ENCODE measurements around the gene NEUROD2. TPM values are rescaled to one million over a fixed set of nuclear protein-coding genes. Genes with fewer than 3 reads are reported as not detected.

Gene NEUROD2
- total and polyA plus RNA-seq, 2 of the 13 experiments (the other 11 are each of a cell fraction or from before 2014, with no cell fraction given) = not detected

- TF ChIP-seq, protein P1, sequence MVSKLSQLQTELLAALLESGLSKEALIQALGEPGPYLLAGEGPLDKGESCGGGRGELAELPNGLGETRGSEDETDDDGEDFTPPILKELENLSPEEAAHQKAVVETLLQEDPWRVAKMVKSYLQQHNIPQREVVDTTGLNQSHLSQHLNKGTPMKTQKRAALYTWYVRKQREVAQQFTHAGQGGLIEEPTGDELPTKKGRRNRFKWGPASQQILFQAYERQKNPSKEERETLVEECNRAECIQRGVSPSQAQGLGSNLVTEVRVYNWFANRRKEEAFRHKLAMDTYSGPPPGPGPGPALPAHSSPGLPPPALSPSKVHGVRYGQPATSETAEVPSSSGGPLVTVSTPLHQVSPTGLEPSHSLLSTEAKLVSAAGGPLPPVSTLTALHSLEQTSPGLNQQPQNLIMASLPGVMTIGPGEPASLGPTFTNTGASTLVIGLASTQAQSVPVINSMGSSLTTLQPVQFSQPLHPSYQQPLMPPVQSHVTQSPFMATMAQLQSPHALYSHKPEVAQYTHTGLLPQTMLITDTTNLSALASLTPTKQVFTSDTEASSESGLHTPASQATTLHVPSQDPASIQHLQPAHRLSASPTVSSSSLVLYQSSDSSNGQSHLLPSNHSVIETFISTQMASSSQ (IDR thresholded peaks at IDR 0.05; ENCODE audit: low read depth) = no peak
- TF ChIP-seq, protein P1 (CRISPR knock-in tag; IDR thresholded peaks at IDR 0.05; ENCODE audit: borderline replicate concordance) = no peak
Measured at GRCh38 chr17:39651923-39652586, 44.3 kb upstream of the NEUROD2 start (continued).

- H3K27ac ChIP-seq (ENCODE audit: extremely low read length, insufficient read depth, low read length) = no peak overlapping the region
- H3K4me3 ChIP-seq (replicated peaks in 1 of 3; ENCODE audit: insufficient read depth in 1 of 3, low read depth in 2 of 3, low read length in 3 of 3) = no peak overlapping the region
- peaks cover 6% of the 10 kb centered on the region for H3K79me2 ChIP-seq (ENCODE audit: insufficient read depth, low read length)
- 92% methylated on average over 11 of the region's 11 CpGs for WGBS (ENCODE audit: low lambda C conversion rate)
- ATAC-seq (no peak), FAIRE-seq (no peak), DNase-seq (ENCODE audit: low spot score) (no peak)
- no peak overlapping the region for H2AFZ ChIP-seq (ENCODE audit: low read length)
- no peak overlapping the region for H3K4me2 ChIP-seq (ENCODE audit: low read depth, low read length)
- no peaks in the 10 kb centered on the region for H3K27me3 ChIP-seq (ENCODE audit: control insufficient read depth in 1 of 2, insufficient read depth in 2 of 2, low read length in 2 of 2)
- H4K20me1 ChIP-seq (ENCODE audit: insufficient read depth, low read length) = peaks cover 4% of the 10 kb centered on the region; the same call in 1 of the 2 replicates
- POLR2A ChIA-PET = interaction anchor here (1.8 kb wide), 1 partner anchor 12 kb away, joined by 8 read pairs; no protein-coding TSS in a partner anchor
- no peaks in the 10 kb centered on the region for H3K9me3 ChIP-seq (ENCODE audit: low read length)
- H3K4me1 ChIP-seq (ENCODE audit: insufficient read depth, low read length) = peaks cover 35% of the 10 kb centered on the region
- H3K9ac ChIP-seq (ENCODE audit: insufficient read depth, low read depth, low read length) = no peak overlapping the region
- in situ Hi-C loops (cut with HindIII; ENCODE audit: extremely low pct_ligation_motif_present, low pct_unique_long_range_greater_than_20kb) = no loop called here
- BruUV-seq (replicated peaks) = no TSS peak
- intact Hi-C loops (cut with micrococcal nuclease; ENCODE audit: unreplicated experiment) = no loop called here
- CTCF ChIA-PET (ENCODE audit: low intra/inter-chr PET ratio, low total read pairs) = no interaction called here
- peaks cover 5 to 7% of the 10 kb centered on the region in 2 experiments; a peak in 3 of 5 replicates for H3K36me3 ChIP-seq (replicated peaks in 1 of 2; ENCODE audit: control insufficient read depth in 1 of 2, insufficient read depth in 2 of 2, low read length in 2 of 2)
- TF ChIP-seq JUNB (CRISPR knock-in tag; IDR thresholded peaks at IDR 0.05; ENCODE audit: borderline replicate concordance) = no peak
- no peak for TF ChIP-seq NAIF1 (CRISPR knock-in tag; IDR thresholded peaks at IDR 0.05; ENCODE audit: borderline replicate concordance)
- TF ChIP-seq, protein P2, sequence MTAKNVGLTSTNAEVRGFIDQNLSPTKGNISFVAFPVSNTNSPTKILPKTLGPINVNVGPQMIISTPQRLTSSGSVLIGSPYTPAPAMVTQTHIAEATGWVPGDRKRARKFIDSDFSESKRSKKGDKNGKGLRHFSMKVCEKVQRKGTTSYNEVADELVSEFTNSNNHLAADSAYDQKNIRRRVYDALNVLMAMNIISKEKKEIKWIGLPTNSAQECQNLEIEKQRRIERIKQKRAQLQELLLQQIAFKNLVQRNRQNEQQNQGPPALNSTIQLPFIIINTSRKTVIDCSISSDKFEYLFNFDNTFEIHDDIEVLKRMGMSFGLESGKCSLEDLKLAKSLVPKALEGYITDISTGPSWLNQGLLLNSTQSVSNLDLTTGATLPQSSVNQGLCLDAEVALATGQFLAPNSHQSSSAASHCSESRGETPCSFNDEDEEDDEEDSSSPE (CRISPR knock-in tag; IDR thresholded peaks at IDR 0.05) = no peak
- no peak for TF ChIP-seq NR2F6 (IDR thresholded peaks at IDR 0.05)
- no peak for TF ChIP-seq NR2F6 (CRISPR knock-in tag; IDR thresholded peaks at IDR 0.05)
- TF ChIP-seq FOSL2 (CRISPR knock-in tag; IDR thresholded peaks at IDR 0.05) = no peak
- TF ChIP-seq ZBTB49 (CRISPR knock-in tag; IDR thresholded peaks at IDR 0.05; ENCODE audit: borderline replicate concordance) = no peak
- TF ChIP-seq, protein P3, sequence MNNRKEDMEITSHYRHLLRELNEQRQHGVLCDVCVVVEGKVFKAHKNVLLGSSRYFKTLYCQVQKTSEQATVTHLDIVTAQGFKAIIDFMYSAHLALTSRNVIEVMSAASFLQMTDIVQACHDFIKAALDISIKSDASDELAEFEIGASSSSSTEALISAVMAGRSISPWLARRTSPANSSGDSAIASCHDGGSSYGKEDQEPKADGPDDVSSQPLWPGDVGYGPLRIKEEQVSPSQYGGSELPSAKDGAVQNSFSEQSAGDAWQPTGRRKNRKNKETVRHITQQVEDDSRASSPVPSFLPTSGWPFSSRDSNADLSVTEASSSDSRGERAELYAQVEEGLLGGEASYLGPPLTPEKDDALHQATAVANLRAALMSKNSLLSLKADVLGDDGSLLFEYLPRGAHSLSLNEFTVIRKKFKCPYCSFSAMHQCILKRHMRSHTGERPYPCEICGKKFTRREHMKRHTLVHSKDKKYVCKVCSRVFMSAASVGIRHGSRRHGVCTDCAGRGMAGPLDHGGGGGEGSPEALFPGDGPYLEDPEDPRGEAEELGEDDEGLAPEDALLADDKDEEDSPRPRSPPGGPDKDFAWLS (CRISPR knock-in tag; IDR thresholded peaks at IDR 0.05; ENCODE audit: borderline replicate concordance) = no peak
- no peak for TF ChIP-seq SRSF9 (IDR thresholded peaks at IDR 0.05; ENCODE audit: borderline replicate concordance, insufficient read depth, low read depth, low read length, poor library complexity, severe bottlenecking)
- TF ChIP-seq CBFB (CRISPR knock-in tag; IDR thresholded peaks at IDR 0.05) = no peak
- TF ChIP-seq SALL2 (CRISPR knock-in tag; IDR thresholded peaks at IDR 0.05) = no peak
Measured at GRCh38 chr17:39650121-39650579, 42.4 kb upstream of the NEUROD2 start.

Measured in HepG2 (cell line).